HFFc6 (cell line): ENCODE results near the gene SLN. TPM values are rescaled to one million over a fixed set of nuclear protein-coding genes. Genes with fewer than 3 reads are reported as not detected.

Source experiments
- DNase-seq: peaks from one replicate; pipeline ENCODE4 v3.0.0-alpha.2; 2018
- H3K27ac Mint-ChIP-seq: 2 replicates; pipeline ENCODE4 v1.8.0; 2020; ENCODE audit warnings: mild to moderate bottlenecking, mixed read lengths
- H3K27me3 Mint-ChIP-seq: 2 replicates; pipeline ENCODE4 v1.8.0; 2021; ENCODE audit warnings: mild to moderate bottlenecking, moderate library complexity, mixed read lengths; ENCODE audit not compliant: insufficient read depth
- H3K36me3 Mint-ChIP-seq: 2 replicates; pipeline ENCODE4 v1.8.0; 2021; ENCODE audit warnings: low read depth, mixed read lengths
- H3K4me1 Mint-ChIP-seq: 2 replicates; pipeline ENCODE4 v1.8.0; 2020; ENCODE audit warnings: low read depth, mixed read lengths
- H3K4me3 Mint-ChIP-seq: 2 replicates; pipeline ENCODE4 v1.8.0; 2020; ENCODE audit warnings: mild to moderate bottlenecking, moderate library complexity, mixed read lengths
- H3K9me3 Mint-ChIP-seq: 2 replicates; pipeline ENCODE4 v1.8.0; 2020; ENCODE audit warnings: mild to moderate bottlenecking, mixed read lengths
- total RNA-seq, 6 experiments: library from RNA; stranded (reverse); fragmentation: NEBNext Ultra II Directional; extraction: Animal tissue kit (Norgen Biotek cat#: 25700); gene quantifications; 2 replicates in 1 of 6; 3 replicates in 5 of 6; pipeline ENCODE4 v1.2.3, GENCODE V29; 2021
- TF ChIP-seq, protein P1 (sequence below): fragments of 200-600 bp; sonication (generic); IDR thresholded peaks from 2 replicates; pipeline ENCODE4 v1.5.0; 2021; ENCODE audit warnings: antibody characterized with exemption, mild to moderate bottlenecking

Gene SLN
- total RNA-seq, 6 experiments from 2014 or later, result not detected

DNA sequence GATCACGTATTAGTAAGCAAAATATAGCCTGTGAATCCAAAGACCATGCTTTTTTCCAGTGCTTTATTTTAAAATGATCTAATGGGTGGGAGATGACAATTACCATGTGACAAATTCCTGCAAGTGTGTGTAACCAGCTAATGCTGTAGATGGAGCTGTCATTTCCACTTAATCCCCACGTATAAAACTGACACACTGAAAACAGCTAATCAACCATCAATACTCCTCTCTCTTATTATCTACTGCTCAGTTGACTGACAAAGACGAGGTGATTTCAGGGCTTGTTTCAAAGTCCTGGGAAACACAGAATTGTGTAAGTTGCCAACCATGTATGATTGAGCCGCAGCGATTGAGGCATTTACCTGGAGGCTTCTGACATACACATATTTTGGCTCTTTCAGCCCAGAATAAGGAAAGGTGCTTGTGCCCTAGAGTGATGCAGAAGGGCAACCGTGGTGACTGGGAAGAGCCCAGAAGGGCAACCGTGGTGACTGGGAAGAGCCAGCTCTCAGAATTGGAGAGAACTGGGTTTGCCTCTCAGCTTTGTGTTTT lies 9.7 kb downstream of the SLN start:
- DNase-seq, result no peak
- Mint-ChIP-seq H3K27ac (no peak overlapping the region), H3K27me3 (peaks cover 2% of the 10 kb centered on the region; the same call in 1 of the 2 replicates), H3K9me3 (no peaks in the 10 kb centered on the region), H3K4me1 (peaks cover 40% of the 10 kb centered on the region), H3K36me3 (no peaks in the 10 kb centered on the region), H3K4me3 (no peak overlapping the region)
- TF ChIP-seq, protein P1, sequence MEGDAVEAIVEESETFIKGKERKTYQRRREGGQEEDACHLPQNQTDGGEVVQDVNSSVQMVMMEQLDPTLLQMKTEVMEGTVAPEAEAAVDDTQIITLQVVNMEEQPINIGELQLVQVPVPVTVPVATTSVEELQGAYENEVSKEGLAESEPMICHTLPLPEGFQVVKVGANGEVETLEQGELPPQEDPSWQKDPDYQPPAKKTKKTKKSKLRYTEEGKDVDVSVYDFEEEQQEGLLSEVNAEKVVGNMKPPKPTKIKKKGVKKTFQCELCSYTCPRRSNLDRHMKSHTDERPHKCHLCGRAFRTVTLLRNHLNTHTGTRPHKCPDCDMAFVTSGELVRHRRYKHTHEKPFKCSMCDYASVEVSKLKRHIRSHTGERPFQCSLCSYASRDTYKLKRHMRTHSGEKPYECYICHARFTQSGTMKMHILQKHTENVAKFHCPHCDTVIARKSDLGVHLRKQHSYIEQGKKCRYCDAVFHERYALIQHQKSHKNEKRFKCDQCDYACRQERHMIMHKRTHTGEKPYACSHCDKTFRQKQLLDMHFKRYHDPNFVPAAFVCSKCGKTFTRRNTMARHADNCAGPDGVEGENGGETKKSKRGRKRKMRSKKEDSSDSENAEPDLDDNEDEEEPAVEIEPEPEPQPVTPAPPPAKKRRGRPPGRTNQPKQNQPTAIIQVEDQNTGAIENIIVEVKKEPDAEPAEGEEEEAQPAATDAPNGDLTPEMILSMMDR, result no peak

DNA sequence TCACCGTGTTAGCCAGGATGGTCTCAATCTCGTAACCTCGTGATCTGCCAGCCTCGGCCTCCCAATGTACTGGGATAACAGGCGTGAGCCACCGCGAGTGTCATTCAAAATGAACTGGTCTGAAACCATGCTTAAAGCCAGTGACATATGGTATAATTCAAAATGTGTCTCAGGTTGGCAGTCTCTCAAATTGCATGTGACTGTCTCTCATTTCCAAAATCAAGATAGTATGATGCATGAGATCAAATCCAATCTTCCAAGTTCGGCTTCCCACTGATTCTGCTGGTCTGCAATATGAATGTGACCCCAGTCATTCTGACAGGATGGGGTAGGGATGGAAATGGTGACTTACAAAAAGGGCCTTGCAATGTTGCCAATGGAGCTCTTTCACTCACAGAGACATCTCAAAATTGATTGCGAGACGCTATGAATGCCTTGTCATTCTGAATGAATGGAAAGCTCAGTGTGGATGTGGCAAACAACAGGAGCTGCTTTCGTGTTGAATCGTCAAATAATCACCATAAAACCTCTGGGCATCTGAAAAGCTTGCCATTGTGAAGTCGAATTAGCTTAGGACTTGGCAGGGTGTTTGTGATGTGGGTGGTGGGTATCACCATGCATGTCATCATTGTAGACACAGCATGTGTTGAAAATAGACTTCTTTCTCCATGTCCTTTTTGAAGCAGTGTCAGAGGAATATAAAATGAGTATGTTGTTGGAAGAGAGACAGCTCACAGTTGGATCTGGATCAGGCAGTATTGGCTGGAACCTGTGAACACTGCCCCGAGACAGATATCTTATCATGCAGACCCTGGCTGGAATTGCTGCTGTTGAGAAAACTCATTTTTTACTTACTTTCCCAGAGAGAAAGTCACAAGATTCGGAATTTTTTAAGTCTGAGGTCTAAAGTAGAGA lies 12.2 kb downstream of the SLN start:
- no peak overlapping the region for H3K4me3 Mint-ChIP-seq
- no peaks in the 10 kb centered on the region for H3K36me3 Mint-ChIP-seq
- TF ChIP-seq, protein P1, result no peak
- no peak overlapping the region for H3K27ac Mint-ChIP-seq
- no peaks in the 10 kb centered on the region for H3K9me3 Mint-ChIP-seq
- H3K27me3 Mint-ChIP-seq, result peaks cover 2% of the 10 kb centered on the region; the same call in 1 of the 2 replicates
- H3K4me1 Mint-ChIP-seq, result peaks cover 46% of the 10 kb centered on the region
- no peak for DNase-seq

DNA sequence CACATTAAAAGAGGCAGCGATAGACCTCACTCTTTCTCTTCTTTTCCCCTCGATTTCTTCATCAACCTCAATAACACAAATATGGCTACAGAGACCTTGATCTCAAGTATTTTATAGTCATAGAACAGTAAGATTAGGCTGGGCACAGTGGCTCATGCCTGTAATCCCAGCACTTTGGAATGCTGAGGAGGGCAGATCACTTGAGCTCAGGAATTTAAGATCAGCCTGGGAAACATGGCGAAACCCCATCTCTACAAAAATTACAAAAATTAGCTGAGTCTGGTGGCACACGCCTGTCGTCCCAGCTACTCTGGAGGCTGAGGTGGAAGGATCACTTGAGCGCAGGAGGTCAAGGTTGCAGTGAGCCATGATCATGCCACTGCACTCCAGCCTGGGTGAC lies 14.6 kb downstream of the SLN start:
- peak overlapping the region; percentile 93; the same call in 1 of the 2 replicates for H3K27ac Mint-ChIP-seq
- DNase-seq, result no peak
- H3K27me3 Mint-ChIP-seq, result peaks cover 2% of the 10 kb centered on the region; the same call in 1 of the 2 replicates
- H3K9me3 Mint-ChIP-seq, result peaks cover 7% of the 10 kb centered on the region
- H3K36me3 Mint-ChIP-seq, result peaks cover 5% of the 10 kb centered on the region
- TF ChIP-seq, protein P1, result no peak
- no peak overlapping the region for H3K4me3 Mint-ChIP-seq
- peaks cover 41% of the 10 kb centered on the region for H3K4me1 Mint-ChIP-seq

- TF ChIP-seq, protein P1, result no peak
- Mint-ChIP-seq H3K27me3 (peaks cover 2% of the 10 kb centered on the region; the same call in 1 of the 2 replicates), H3K9me3 (peaks cover 9% of the 10 kb centered on the region), H3K4me3 (no peak overlapping the region), H3K27ac (peak overlapping the region; percentile 93), H3K4me1 (peaks cover 49% of the 10 kb centered on the region), H3K36me3 (peaks cover 8% of the 10 kb centered on the region)
- peak; percentile 95 for DNase-seq
Observed at GRCh38 chr11:107696140-107696539, 15.7 kb downstream of the SLN start.

DNA sequence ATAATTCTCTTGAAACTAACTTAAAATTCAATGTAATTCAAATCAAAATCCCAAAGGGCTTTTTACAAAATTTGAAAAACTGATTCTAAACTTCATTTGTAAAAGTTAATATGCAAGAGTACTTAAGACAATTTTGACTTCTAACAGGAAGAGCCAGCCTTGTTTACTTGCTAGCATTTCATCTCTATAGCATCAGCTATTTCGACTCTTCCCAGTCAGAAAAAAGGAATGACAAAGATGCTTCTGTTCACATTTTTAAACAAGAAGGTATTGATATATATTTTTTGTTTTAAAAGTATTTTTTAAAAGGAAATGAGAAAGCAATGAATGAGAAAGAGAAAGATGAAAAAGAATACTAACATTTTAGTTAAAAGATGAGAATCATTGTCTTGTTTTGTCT lies 16.4 kb downstream of the SLN start:
- H3K36me3 Mint-ChIP-seq, result peaks cover 8% of the 10 kb centered on the region
- no peak overlapping the region for H3K4me3 Mint-ChIP-seq
- H3K27me3 Mint-ChIP-seq, result peaks cover 2% of the 10 kb centered on the region; the same call in 1 of the 2 replicates
- H3K9me3 Mint-ChIP-seq, result peaks cover 9% of the 10 kb centered on the region
- H3K4me1 Mint-ChIP-seq, result peaks cover 56% of the 10 kb centered on the region
- peak; percentile 50 for DNase-seq
- peak overlapping the region; percentile 93 for H3K27ac Mint-ChIP-seq
- TF ChIP-seq, protein P1, result no peak
